ENCODE data around the gene ABCC10.
"Not testable (repeated sequence)": the region's sequence is repeated elsewhere in the genome, so short reads cannot be mapped to it uniquely, and the experiment has no call there.

ABCC10 gene

DNA sequence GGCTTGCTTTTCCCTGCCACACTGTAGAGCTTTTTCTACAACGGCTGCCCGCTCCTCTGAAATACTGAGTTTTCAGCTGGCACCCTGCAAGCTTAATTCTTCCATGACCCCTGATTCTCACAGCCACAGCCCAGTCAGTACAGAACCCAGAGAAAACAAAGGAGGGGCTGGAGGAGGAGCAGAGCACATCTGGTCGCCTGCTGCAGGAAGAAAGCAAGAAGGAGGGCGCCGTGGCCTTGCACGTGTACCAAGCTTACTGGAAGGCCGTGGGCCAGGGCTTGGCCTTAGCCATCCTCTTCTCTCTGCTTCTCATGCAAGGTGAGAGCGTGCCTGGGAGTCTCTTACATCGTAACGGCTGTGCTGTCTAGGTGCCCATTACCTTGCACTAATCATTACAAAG is 16.7 kb downstream of the ABCC10 start:
- no peak for DNase-seq (ENCODE audit: low spot score)

DNA sequence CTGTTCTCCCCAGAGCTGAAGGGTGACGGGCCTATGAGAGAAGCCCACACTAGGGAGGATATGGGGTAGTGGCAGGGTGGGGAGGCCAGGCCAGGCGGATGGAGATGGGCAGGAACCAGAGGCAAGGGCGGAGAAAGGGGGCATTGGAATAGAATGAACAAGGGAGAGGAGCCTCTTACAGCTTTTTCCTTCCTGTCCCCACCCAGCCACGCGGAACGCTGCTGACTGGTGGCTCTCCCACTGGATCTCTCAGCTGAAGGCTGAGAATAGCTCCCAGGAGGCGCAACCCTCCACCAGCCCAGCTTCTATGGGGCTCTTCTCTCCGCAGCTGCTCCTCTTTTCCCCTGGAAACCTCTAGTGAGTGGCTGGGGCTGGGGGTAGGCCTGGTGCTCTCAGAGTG is 17.2 kb downstream of the ABCC10 start:
- no peak for DNase-seq (ENCODE audit: low spot score)

DNA sequence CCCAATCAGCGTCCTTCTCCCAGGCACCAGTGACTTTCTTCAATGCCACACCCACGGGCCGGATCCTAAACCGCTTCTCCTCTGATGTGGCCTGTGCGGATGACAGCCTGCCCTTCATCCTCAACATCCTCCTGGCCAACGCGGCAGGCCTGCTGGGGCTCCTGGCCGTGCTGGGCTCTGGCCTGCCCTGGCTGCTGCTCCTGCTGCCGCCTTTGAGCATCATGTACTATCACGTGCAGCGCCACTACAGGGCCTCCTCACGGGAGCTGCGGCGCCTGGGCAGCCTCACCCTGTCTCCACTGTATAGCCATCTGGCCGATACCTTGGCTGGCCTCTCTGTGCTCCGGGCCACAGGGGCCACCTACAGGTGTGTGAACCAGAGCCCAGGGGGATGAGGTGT is 18.2 kb downstream of the ABCC10 start:
- DNase-seq (ENCODE audit: low spot score): no peak

DNA sequence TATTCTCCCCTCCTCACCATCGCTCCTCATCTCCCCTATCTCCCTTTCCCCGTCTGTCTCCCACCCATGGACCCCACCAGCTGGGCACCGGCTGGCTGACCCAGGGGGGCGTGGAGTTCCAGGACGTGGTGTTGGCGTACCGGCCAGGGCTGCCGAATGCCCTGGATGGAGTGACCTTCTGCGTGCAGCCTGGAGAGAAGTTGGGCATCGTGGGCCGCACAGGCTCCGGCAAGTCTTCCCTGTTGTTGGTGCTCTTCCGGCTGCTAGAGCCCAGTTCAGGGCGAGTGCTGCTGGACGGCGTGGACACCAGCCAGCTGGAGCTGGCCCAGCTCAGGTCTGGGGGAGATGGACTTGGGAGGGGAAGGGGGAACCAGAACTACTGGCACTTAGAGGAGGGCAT is 20.3 kb downstream of the ABCC10 start:
- DNase-seq (ENCODE audit: low spot score): no peak

DNA sequence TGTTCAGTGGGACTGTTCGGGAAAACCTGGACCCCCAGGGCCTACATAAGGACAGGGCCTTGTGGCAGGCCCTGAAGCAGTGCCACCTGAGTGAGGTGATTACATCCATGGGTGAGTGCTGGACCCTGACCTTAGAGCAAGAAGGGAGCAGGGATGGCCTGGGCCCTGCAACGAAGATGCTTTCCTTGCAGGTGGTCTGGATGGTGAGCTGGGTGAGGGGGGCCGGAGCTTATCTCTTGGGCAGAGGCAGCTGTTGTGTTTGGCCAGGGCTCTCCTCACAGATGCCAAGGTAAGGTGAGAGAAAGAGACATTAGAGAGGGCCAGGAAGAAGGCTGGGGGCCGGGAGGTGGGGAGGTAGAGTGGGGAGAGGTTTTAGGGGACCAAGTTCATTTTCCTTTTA is 21.6 kb downstream of the ABCC10 start:
- DNase-seq (ENCODE audit: low spot score): no peak

DNA sequence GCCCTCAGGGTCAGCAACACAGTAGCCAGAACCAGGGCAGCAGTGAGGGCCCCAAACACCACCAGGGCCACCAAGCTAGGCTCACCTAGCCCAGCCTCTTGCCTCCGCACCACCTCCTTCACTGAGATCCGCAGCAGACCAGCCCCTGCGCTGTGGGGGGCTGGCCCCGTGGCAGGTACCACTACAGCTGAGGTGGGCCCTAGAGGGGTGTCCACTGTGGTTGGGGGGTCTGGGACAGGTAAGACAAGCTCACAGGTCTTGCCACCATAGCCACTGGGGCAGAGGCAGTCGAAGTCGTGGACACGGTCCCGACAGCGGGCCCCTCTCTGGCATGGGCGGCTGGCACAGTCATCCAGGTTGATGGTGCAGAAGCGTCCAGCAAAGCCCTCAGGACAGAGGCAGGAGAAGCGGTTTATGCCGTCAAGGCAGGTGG is 23.4 kb downstream of the ABCC10 start:
- no peak for DNase-seq (ENCODE audit: low spot score)

DNA sequence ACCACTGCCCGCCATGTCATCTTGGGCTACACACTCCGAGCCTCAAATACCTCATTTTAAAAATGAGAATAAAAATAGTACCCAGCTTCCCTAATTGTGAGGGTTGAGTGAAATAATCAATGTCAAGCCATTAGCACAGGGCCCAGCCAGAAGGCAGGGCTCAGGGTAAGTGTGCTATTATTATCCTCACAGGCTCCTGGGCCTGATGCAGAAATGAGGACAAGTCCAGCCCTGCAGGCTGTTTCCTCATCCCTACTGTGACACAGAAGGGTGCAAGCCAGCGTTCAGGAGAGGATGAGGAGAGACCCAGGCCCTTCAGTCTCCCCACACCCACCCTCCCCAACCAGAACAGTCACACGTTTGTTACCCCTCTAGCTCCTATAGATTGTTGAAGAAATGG is 24.0 kb downstream of the ABCC10 start:
- DNase-seq (ENCODE audit: low spot score): no peak

DNA sequence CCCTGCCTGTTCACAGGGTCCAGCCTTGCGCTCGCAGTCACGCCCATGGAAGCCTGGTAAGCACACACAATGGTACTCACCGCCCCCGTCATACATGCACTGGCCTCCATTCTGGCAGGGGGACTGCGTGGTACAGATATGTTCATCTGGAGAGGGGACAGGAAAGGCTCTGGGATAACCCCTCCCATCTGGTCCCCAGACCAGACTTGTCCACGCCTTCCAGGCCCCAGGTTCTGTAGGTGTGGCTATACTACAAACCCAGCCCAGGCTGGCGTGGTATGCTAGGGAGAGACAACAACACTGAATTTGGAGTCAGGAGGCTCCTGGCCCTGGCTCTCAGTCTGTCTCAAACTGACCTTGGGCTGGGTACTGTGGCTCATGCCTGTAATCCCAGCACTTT is 24.6 kb downstream of the ABCC10 start:
- DNase-seq (ENCODE audit: low spot score): no peak

DNA sequence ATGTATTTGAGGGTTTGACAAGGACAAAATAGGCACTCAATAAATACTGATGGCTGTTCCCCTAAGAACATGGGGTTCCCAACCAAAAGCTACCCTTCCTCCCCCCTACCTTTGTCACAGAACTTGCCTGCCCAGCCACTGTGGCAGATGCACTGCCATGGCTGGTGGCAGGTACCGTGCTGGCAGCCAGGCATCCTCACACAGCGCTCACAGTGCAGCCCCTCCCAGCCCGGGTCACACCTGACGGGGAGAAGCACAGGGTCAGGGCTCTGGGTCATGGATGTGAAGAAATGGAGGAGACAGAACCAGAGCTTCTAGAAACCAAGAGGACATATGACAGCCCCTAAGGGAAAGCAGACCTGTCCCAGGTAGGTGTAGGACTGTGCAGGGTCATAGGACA is 25.6 kb downstream of the ABCC10 start:
- DNase-seq (ENCODE audit: low spot score): no peak

DNA sequence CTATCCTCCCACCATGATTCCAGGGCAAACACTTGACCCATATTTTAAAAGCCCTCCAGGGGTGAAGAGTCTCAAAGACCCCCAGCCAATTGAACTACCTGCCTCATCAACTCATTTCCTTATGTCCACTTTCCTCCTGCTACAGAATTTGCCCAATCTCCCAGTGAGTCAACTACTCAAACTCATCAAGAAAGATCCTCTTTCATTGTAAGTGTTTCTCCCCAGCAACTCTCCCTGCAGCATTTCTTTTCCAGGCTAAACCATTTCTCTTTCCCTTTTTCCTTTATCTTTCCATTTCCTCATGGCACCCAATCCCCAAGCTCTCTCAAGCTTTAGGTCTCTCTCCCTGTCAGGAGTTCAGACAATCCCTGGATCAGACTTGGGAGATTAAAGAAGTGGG is 26.5 kb downstream of the ABCC10 start:
- peak; percentile 16 for DNase-seq (ENCODE audit: low spot score)

DNA sequence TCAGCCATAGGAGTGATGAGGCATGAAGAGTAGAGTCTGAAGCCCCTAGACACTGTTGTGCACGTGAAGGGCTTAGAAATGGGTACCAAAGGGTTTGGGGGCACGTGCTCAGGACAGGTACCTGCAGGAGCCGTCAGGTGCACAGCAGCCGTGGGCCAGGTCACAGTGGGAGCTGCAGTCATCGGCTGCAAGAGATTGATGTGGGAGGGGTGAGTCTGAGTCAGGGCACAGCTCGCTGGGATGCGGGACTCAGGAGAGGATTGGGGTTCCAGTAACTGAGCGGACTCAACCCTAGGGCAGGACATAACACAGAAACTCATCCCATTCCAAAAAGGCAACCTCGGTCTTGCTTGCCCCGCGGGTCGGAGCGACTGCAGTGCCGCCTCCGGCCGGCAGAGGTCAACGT is 27.0 kb downstream of the ABCC10 start:
- DNase-seq (ENCODE audit: low spot score): no peak

DNA sequence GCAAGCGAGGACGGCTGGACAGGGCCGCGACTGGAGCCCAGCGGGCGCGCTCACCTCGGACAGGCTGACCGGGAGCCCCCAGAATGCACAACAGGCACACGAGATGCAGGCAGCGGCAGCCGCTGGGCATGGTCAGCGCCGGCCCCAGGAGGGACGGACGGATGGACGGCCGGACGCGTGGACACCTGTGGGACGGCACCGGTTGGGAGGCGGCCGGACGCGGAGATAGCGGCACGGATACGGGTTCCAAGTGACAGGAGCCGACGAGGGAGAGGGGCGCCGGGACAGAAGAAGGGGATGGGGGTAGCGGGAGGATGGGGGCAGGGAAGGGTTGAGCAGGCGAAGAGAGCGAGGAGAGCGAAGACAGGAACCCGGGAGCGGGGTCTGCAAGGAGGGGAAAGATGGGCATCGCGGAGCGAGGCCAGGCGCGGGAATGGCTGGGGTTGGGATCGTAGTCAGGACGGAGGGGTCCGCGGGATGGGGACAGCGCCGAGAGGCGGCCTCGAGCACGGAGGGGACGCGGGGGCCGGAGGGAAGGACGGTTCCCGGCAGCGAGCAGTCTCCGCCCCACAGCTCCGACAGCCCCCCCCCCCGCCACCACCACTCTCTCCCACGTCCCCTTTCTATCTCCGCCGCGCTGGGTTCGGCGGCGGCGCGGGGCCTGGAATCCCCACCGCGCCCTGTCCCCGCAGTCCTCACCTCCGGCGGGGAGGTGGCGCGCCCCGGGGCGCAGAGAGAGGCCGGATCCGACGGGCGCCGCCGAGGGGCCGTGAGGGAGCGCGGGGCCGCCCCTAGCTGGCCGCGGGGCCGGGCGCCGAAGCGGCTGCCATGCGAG is 27.6 kb downstream of the ABCC10 start:
- peak; percentile 94 for DNase-seq (ENCODE audit: low spot score)

DNA sequence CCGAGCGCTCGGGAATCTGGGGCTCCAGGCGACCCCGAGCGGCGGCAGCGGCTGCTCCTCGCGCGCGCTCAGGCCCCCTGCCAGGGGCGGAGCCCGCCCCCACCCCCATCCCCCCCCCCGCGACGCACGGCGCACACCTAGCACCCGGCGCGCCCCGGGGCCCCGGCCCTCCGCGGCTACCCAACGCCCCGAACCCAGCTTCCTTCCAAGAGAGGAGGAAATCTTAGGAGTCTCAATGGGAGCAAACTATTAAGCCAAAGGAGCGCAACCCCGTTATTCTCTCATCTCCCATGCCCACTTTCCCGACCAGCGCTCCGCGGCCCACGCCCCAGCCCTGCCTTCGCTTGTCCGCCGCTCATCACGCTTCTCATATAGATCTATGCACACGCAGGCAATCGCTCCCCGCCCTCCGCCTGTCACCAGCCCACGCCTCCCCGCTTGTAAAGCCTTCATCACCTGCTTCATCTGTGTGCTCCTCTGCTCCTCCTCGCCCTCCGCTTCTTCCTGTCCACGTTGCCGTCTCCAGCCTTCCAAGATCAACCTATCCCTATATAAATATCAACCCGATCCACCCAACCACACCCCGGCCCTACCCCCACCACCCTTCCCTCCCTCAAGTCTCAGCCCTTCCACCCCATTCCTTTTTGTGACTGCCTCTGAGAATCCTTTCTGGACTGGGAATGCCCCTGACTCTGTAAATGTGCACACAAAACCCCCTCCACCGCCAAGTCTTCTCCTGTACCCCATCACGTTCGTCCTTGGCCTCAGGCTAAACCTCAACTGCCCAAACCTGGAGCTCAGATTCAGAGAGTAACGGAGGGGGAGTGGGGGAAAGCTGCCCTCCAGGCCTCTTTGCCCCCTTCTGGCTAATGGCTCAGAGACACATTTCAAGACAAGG is 28.4 kb downstream of the ABCC10 start, which contains the start of gene DLK2:
DLK2 (minus strand) TSS at position 18 of the 898 bp plus-strand sequence. CDS start 723 bp downstream, outside the sequence.
- peak; percentile 41 for DNase-seq (ENCODE audit: low spot score)

DNA sequence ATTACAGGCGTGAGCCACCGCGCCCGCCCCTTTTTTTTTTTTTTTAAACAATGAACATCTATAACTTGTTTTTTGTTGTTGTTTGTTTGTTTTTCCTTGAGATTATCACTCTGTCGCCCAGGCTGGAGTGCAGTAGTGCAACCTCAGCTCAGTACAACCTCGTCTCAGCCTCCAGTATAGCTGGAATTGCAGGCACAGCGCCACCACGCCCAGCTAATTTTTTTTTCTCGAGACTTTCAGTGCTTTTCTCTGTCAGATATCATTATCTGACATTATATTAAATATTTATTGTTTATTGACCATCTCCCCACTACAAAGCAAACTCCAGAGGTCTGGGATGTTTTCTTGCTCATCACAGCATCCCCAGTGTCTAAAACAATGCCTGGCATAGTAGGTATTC is 30.3 kb downstream of the ABCC10 start:
- no peak for DNase-seq (ENCODE audit: low spot score)

DNA sequence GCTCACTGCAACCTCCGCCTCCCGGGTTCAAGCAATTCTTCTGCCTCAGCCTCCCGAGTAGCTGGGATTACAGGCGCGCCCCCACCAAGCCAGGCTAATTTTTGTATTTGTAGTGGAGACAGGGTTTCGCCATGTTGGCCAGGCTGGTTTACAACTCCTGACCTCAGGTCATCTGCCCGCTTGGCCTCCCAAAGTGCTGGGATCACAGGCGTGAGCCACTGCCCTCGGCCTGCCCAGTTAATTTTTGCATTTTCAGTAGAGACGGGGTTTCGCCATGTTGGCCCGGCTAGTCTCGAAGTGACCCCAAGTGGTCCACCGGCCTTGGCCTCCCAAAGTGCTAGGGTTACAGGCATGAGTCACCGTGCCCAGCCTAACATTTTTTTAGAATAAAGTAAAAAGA is 30.8 kb downstream of the ABCC10 start:
- not testable (repeated sequence) for DNase-seq (ENCODE audit: low spot score)

DNA sequence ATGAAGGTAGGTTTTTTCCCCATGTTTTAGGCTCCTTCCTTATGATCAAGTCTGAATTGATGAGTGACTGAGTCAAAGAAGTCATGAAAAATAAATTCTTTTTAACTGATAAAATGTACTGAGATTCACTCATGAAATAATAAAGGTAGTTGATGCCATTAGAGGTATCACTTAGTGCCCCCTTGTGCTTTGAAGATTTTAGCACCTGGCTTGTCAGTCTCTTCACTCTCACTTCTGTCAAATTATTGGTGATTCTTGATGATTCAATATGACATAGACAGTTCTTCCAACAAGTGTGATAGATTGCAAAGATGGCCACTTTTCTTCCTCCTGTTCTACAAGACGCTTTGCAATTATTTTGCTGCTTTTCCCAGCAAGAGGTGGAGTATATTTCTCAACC is 32.2 kb downstream of the ABCC10 start:
- no peak for DNase-seq (ENCODE audit: low spot score)

DNA sequence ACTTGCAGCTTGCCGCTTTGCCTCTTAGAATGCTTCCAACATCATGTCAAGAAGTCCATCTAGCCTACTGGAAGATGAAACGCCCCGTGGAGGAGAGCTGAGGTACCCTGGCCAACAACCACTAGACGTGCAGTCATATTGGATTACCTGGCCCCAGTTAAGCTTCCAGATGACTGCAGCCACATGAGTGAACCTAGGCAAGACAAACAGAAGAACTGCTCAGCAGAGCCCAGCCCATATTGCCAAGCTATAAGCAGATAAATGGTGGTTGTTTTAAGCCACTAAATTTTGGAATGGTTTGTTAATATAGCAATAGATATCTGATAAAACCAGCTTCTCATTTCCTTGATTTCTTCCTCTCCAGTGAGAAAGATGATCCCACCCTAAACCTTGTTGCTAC is 32.7 kb downstream of the ABCC10 start:
- no peak for DNase-seq (ENCODE audit: low spot score)

DNA sequence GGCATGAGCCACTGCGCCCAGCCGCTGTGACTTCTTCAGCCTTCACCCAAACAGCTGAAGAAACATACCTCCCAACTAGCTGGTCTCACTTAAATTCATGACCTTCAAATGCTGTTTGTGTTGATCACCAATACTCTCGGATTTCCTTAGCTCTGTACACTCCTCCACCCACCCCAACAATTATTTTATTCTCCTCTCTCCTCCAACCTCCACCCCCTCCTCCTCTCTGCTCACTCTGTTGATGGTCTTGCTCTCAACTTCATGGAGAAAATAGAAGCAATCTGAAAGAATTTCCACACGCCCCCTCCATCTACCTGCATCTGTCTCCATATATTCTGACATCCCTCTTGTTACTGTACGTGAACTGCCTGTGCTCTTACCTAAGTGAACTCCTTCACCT is 34.6 kb downstream of the ABCC10 start:
- no peak for DNase-seq (ENCODE audit: low spot score)

DNA sequence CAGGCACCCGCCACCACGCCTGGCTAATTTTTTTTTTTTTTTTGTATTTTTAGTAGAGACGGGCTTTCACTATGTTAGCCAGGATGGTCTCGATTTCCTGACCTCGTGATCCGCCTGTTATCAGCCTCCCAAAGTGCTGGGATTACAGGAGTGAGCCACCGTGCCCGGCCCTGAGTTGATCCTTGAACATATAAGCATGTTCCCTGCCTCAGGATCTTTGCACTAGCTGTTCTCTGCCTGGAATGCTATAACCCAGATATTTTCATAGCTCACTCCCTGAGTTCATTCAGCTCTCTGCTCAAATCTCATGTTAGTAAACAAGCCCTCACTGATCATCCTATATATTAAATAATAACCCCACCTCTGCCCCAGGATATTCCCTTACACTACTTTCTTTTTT is 37.0 kb downstream of the ABCC10 start:
- no peak for DNase-seq (ENCODE audit: low spot score)

DNA sequence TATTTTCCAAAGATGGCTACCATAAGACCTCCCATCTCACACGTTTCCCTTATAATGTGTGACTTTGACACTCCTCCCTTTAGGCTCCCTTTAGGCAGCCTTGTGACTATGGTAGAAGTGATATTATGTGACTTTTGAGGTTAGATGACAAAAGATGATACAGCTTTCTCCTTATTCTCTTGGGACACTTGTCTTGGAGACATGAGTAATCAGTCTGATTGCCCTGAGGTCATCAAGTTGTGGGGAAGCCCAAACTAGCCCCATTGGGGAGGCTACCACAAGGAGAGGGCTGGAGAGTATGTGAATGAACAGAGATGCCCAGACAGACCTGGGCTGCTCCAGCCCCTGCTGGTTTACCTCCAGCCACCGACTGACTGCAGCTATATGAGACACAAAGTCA is 38.6 kb downstream of the ABCC10 start:
- no peak for DNase-seq (ENCODE audit: low spot score)

DNA sequence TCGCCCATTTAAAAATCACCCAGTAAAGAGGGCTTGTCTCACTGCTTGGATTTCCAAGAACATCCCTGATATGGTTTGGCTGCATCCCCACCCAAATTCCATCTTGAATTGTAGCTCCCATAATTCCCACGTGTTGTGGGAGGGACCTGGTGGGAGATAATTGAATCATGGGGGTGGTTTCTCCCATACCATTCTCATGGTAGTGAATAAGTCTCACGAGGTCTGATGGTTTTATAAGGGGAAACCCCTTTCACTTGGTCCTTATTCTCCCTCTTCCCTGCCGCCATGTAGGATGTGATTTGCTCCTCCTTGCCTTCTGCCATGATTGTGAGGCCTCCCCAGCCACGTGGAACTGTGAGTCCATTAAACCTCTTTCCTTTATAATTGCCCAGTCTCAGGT is 39.9 kb downstream of the ABCC10 start:
- not testable (repeated sequence) for DNase-seq (ENCODE audit: low spot score)

DNA sequence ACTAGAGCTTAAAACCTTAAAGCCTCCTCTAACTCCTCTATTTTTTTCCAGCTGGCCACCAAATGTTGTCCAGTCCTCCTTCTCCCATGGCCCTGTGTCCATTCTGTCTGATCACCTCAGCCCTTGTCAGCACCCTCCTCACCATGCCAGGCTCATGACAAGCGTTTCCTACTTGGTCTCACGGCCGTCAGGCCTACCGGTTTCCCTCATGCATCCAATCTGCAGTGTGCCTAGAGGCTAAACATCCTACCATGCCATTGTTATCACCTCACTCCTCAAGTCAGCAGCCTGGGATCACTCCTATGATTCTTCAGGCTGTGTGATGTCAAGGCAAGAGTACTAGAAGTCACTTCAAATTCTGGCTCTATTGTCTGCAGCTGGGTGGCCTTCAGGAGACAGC is 40.4 kb downstream of the ABCC10 start:
- DNase-seq (ENCODE audit: low spot score): no peak

DNA sequence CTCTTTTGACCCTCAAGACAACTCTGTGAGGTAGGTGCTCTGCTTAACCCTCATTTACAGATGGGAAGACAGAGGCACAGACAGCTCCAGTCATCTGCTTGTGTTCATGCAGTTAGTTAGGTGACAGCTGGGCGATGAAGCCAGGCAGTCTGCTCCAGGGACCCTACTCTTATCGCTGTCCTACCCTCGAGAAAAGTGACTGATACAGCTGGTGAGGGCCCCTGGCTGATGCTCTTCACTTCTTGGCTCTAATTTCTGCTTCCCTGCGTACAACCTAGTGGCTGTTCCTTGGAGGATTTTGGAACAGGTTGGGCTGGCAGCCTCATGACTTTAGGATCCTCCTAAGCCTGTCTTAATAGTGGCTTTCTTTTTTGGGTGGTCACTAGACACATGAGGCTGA is 40.9 kb downstream of the ABCC10 start:
- DNase-seq (ENCODE audit: low spot score): no peak

Data from AG08396 (cell line).